Measurements from ENCODE around the gene DCLK2.

DCLK2 gene

GRCh38 chr4:150212485-150212884, 134.2 kb downstream of the DCLK2 start:
- no peak for DNase-seq

GRCh38 chr4:150212927-150213326, 134.7 kb downstream of the DCLK2 start:
- no peak for DNase-seq

GRCh38 chr4:150215601-150216000, 137.4 kb downstream of the DCLK2 start:
- no peak for DNase-seq

GRCh38 chr4:150216726-150217125, 138.5 kb downstream of the DCLK2 start:
- DNase-seq, result no peak

GRCh38 chr4:150217192-150217591, 138.9 kb downstream of the DCLK2 start:
- DNase-seq, result no peak

GRCh38 chr4:150217808-150218207, 139.6 kb downstream of the DCLK2 start:
- no peak for DNase-seq

GRCh38 chr4:150218447-150218846, 140.2 kb downstream of the DCLK2 start:
- no peak for DNase-seq

- DNase-seq, result no peak
Measured at GRCh38 chr4:150219841-150220240, 141.6 kb downstream of the DCLK2 start.

- no peak for DNase-seq
Measured at GRCh38 chr4:150224896-150225591, 146.8 kb downstream of the DCLK2 start.

- no peak for DNase-seq
Measured at GRCh38 chr4:150229520-150229919, 151.3 kb downstream of the DCLK2 start.

- DNase-seq, result no peak
Measured at GRCh38 chr4:150230561-150230960, 152.3 kb downstream of the DCLK2 start.

- no peak for DNase-seq
Measured at GRCh38 chr4:150231107-150231770, 153.0 kb downstream of the DCLK2 start.

- DNase-seq, result no peak
Measured at GRCh38 chr4:150232029-150232428, 153.8 kb downstream of the DCLK2 start.

GRCh38 chr4:150234246-150234645, 156.0 kb downstream of the DCLK2 start:
- DNase-seq, result no peak

GRCh38 chr4:150235317-150235716, 157.1 kb downstream of the DCLK2 start:
- no peak for DNase-seq

GRCh38 chr4:150235808-150236271, 157.6 kb downstream of the DCLK2 start:
- no peak for DNase-seq

GRCh38 chr4:150236626-150237025, 158.4 kb downstream of the DCLK2 start:
- DNase-seq, result no peak

- DNase-seq, result no peak
Measured at GRCh38 chr4:150237110-150237872, 159.0 kb downstream of the DCLK2 start.

GRCh38 chr4:150238591-150238990, 160.3 kb downstream of the DCLK2 start:
- DNase-seq, result no peak

- DNase-seq, result no peak
Measured at GRCh38 chr4:150240011-150240410, 161.8 kb downstream of the DCLK2 start.

- DNase-seq, result peak; percentile 25
Measured at GRCh38 chr4:150242820-150243458, 164.7 kb downstream of the DCLK2 start.

- DNase-seq, result no peak
Measured at GRCh38 chr4:150243932-150244331, 165.7 kb downstream of the DCLK2 start.

GRCh38 chr4:150244600-150244999, 166.4 kb downstream of the DCLK2 start:
- no peak for DNase-seq

Measured in activated CD4-positive, alpha-beta T cell treated with anti-CD3 and anti-CD28 coated beads for 48 hours (primary cell).